A549 treated with dexamethasone at 1 μM for 4 hours (cell line): ENCODE measurements around the gene TEPSIN. TPM values are rescaled to one million over a fixed set of nuclear protein-coding genes. Genes with fewer than 3 reads are reported as not detected.

Source experiments
- total RNA-seq: library from RNA; stranded (reverse); fragments of 200-300 nt; extraction: Qiagen RNA extraction; gene quantifications from 5 replicates; pipeline ENCODE4 v1.2.3, GENCODE V29; 2022

TEPSIN gene, protein sequence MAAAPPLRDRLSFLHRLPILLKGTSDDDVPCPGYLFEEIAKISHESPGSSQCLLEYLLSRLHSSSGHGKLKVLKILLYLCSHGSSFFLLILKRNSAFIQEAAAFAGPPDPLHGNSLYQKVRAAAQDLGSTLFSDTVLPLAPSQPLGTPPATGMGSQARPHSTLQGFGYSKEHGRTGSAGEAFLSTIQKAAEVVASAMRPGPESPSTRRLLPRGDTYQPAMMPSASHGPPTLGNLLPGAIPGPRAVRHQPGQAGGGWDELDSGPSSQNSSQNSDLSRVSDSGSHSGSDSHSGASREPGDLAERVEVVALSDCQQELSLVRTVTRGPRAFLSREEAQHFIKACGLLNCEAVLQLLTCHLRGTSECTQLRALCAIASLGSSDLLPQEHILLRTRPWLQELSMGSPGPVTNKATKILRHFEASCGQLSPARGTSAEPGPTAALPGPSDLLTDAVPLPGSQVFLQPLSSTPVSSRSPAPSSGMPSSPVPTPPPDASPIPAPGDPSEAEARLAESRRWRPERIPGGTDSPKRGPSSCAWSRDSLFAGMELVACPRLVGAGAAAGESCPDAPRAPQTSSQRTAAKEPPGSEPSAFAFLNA
- 12.1 to 29.5 TPM (median 25.7 TPM) in 5 replicates for total RNA-seq

GRCh38 chr17:81238815-81239713 is at the start of gene TEPSIN, which contains the start of gene NDUFAF8:
TSS of gene TEPSIN (minus strand) at chr17:81239055. CDS start at chr17:81239033, 22 bp downstream.
TSS of gene NDUFAF8 (plus strand) at chr17:81239318. CDS start at chr17:81239364, 46 bp downstream.

GRCh38 chr17:81222906-81223761 is 15.7 kb downstream of the TEPSIN start, which contains the start of gene CEP131:
TSS of gene CEP131 (minus strand) at chr17:81222965. CDS start at chr17:81220056, 2,909 bp downstream.

Other genes starting within 250 kb of the TEPSIN start
- 27.5 to 35.0 TPM (median 30.3 TPM) in 5 replicates for gene CHMP6, start 247.2 kb downstream of the TEPSIN start, total RNA-seq
- 115 to 153 TPM (median 142 TPM) in 5 replicates for gene BAIAP2, start 203.9 kb downstream of the TEPSIN start, total RNA-seq
- not detected in 5 replicates for gene PVALEF, start 73.5 kb downstream of the TEPSIN start, total RNA-seq
- 0.19 to 0.69 TPM (median 0.45 TPM) in 5 replicates for gene AATK, start 72.8 kb downstream of the TEPSIN start, total RNA-seq
- 6.4 to 9.2 TPM (median 7.0 TPM) in 5 replicates for gene CEP131, start 16.1 kb downstream of the TEPSIN start, total RNA-seq
- gene NDUFAF8, start 263 bp upstream of the TEPSIN start, total RNA-seq, result 117 to 211 TPM (median 166 TPM) in 5 replicates
- 46.7 to 77.7 TPM (median 74.3 TPM) in 5 replicates for gene SLC38A10, start 56.3 kb upstream of the TEPSIN start, total RNA-seq
- 5.3 to 8.6 TPM (median 8.5 TPM) in 5 replicates for gene BAHCC1, start 156.4 kb upstream of the TEPSIN start, total RNA-seq